ENCODE measurements around the gene PNPLA3. TPM values are rescaled to one million over a fixed set of nuclear protein-coding genes. Genes with fewer than 3 reads are reported as not detected.

PNPLA3 gene
- total RNA-seq, 1 experiment from 2014 or later = 19.8 TPM

GRCh38 chr22:43923631-43924464 is at the start of gene PNPLA3 (continued):
- TF ChIP-seq ZBTB21 (CRISPR knock-in tag; IDR thresholded peaks at IDR 0.05; ENCODE audit: borderline replicate concordance) (peak; percentile 87), E2F1 (CRISPR knock-in tag; IDR thresholded peaks at IDR 0.05) (no peak), MLX (CRISPR knock-in tag; IDR thresholded peaks at IDR 0.05) (no peak), ZNF416 (CRISPR knock-in tag; IDR thresholded peaks at IDR 0.05) (0 out of 2 replicates have a peak, but pooled peaks have one; percentile 18), MYBL2 (CRISPR knock-in tag; IDR thresholded peaks at IDR 0.05) (peak; percentile 77; the same call in 1 of the 2 replicates), RELA (CRISPR knock-in tag; IDR thresholded peaks at IDR 0.05; ENCODE audit: borderline replicate concordance) (peak; percentile 88; the same call in 1 of the 2 replicates), AR (CRISPR knock-in tag; IDR thresholded peaks at IDR 0.05) (no peak), SP1 (CRISPR knock-in tag; conservative IDR thresholded peaks at IDR 0.05) (peak; percentile 63), CREB1 (CRISPR knock-in tag; IDR thresholded peaks at IDR 0.05) (peak; percentile 53; the same call in 1 of the 2 replicates), USF1 (CRISPR knock-in tag; IDR thresholded peaks at IDR 0.05) (no peak), ARID4B (CRISPR knock-in tag; IDR thresholded peaks at IDR 0.05; ENCODE audit: borderline replicate concordance) (no peak), STAT6 (CRISPR knock-in tag; conservative IDR thresholded peaks at IDR 0.05; ENCODE audit: low read depth) (no peak), ATF3 (CRISPR knock-in tag; conservative IDR thresholded peaks at IDR 0.05) (no peak), PRRX2 (CRISPR knock-in tag; IDR thresholded peaks at IDR 0.05) (no peak), ZNF138 (CRISPR knock-in tag; conservative IDR thresholded peaks at IDR 0.05) (no peak), CBFB (CRISPR knock-in tag; IDR thresholded peaks at IDR 0.05; ENCODE audit: low read depth) (no peak), TCF7 (CRISPR knock-in tag; IDR thresholded peaks at IDR 0.05; ENCODE audit: low read depth) (no peak), NR2C2 (CRISPR knock-in tag; IDR thresholded peaks at IDR 0.05) (no peak), USF2 (CRISPR knock-in tag; IDR thresholded peaks at IDR 0.05) (no peak), ZNF512 (CRISPR knock-in tag; IDR thresholded peaks at IDR 0.05; ENCODE audit: borderline replicate concordance) (no peak)
